Measurements from ENCODE around the gene MPRIP.

Gene MPRIP

DNA sequence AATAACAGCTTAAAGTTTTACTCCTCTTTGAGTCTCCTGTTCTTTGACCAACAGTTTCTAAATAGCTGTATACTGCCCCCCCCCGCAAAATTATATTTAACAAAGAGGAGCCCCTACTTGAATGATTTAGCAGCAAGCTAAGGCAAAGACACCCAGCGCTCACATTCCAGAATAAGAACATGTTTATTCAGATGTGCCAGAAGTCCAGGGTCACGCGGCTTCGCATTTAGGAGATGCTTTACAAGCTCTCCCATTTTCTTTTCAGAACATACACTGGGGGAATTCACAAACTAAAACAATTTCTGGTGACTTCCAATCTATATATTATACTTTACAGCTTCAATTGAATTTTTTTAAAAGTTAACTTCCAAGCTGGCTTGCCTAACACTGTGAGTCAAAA lies 158.6 kb downstream of the MPRIP start:
- no peak for DNase-seq

DNA sequence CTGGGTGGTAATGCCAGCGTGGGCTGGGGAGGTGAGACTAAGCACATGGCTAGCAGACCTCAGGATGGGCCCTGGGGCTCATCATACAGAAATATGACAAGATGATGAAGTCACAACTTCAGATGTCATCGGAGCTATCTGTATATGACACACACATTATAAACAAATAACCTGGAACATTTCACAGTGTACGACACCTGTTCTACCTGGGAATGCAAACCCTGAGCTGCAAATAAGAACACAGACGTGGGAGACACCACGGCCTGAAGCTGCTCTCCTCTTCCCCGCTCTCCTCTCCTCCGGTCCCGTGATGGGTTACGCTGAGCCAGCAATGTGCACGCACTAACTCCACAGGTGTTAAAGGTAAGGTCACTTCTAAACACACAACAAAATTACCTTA lies 159.0 kb downstream of the MPRIP start:
- DNase-seq = no peak

DNA sequence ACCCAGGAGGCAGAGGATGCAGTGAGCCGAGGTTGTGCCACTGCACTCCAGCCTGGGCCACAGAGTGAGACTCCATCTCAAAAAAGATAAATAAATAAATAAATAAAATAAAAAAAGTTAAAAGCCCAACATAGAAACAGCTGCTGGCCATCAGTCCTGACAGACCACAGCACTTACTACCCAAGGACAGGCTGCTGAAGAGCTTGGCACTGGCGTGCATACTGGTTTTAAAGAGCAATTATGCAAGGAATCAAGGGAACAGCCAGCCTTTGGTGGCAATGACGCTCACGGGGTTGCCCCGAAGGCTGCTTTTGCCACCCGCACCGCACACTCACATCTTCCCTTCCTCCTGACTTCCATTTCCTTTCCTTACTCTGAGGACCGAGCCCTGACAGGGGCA lies 159.7 kb downstream of the MPRIP start:
- DNase-seq = no peak

DNA sequence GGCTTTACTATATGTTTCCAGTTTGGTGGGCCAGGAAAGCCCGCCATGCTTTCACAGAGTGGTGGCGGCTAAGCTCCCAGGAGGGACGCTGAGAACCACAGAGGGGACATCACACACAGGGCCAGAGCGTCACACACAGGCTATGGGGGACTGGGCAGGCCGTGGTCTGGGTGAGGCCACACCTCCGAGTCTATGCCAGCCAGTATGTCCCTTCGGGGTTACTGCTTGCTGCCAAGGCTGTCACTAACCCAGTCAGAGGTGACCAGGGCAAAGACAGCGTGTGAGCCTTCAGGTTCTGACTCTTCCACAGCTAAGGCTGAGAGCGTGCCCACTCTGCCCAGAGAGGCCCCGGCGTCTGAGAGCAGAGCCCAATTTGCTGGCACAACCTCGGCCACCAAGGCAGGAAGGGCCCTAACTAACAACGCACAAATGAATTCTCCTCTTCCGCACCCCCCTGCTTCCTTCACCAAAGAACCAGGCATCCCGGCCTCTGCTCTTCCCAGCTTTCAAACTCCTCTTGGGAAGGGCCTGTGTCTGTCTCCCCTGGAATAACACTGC lies 161.0 kb downstream of the MPRIP start:
- no peak for DNase-seq

DNA sequence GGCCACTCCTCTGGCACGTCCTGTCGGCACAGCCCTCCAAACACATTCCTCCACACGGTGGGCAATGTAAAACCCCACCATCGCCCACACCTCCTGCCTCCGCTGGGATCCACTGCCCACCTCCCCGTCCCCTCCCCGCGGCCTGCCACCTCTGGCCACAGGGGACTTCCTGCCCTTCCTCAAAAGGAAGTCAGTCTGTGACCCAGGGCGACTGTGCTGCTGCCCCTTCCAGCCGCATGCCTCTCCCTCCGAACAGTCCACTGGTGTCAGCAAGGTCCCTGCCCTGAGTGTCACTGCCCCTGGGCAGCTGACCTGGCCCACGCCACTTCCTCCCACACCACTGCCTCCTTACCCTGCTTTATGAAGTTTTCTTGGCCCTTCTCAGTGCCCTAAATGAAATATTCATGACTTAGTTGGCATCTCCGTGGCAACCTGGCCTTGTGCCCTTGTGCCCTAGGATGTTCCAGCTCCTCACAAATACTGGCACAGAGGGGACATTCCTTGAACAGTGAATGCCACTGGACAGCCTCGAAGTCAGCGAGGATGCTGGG lies 161.9 kb downstream of the MPRIP start:
- DNase-seq = no peak

DNA sequence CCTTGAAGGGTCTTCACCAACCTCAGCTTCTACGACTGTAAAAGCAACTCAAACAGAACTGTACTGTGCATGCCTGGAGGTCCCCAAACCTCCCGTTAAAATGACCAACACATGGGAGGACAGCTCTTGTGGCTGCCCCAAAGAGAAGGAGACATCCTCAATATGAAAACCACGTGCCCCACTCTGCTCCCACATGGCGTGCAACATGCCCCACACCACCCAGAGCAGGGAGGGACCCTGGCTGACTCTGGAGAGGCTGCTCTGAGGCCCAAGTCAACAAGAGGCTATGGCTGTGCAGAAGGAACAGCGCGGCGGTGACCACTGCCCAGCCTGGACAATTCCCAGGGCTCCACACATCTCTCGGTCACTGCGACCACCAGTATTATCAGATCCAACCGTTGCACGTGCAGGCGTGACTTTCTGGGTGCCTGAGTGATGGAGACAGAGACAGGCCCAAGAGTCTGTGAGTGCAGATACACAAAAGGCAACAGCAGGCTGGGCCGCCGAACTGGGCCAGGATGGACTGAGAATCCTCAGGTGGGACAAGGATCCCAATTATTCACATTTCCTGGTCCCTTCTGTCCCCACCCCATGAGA lies 162.5 kb downstream of the MPRIP start:
- no peak for DNase-seq

DNA sequence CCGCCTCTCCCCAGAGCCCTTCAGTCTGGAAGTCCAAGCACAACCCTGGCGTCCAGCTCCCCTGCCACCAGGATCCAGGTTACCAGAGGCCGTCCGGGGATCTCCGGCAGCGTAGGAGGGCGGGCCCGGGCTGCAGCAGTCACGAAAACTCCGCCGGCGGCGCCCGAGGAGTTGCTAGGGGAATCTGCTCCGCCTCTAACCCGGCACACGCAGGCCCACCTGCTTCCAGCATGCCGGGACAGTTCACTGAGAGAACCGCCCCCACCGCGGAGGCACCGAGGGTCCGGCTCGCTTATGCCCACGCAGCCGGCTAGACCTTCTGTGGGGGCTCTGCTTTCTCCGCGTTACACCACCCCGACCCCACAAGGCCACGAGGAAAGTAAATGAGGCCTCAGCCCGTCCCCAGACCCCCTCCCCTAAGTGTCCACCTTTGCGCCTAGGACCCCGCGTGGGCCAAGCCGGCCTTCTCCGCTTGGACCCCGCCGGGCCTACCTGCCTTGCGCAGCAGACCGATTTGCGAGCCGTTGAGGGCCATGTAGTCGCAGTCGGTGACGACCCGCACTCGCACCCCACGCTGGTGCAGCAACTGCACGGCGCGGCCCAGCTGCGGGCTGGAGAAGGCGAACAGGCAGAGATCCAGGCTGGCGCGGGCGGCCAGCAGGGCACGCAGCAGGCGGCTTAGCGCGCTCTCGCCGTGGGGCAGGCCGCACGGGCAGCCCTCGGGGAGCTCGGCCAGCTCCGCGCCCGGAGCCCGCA lies 163.3 kb downstream of the MPRIP start:
- peak; percentile 77 for DNase-seq

DNA sequence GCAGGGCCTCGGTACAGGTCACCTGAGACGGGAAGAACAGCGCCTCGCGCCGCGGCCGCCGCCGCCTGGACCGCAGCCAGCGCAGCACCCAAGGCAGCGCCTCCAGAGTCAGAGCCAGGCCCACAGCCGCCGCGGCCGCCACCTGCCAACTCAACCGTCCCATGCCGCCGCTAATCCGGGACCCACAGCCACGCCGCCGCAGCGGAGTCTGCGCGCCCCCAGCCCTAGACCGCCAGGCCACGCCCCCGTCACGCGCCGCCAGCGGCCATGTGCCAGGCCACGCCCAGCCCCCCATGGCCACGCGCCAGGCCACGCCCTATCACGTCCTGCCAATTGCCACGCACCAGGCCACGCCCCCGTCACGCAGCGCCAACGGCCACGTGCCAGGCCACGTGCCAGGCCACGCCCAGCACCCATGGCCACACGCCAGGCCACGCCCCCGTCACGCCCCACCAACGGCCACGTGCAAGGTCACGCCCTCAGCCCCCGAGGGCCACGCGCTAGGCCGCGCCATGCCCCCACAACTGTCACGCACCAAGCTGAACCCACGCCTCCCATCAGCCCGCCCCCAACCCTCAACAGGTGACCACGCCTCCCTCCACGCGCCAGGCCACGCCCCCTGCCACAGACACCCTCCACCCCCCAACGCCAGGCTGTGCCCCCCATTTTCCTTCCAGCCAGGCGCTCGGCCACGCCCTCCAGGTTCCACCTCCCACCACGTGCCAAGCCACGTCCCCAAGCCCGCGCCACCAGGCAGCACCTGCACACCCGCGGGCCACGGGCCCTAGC lies 164.1 kb downstream of the MPRIP start, which contains the start of gene PLD6:
TSS of gene PLD6 (minus strand) at position 210 of the 789 bp plus-strand sequence. CDS start at position 163, 47 bp downstream.
- peak; percentile 91 for DNase-seq

DNA sequence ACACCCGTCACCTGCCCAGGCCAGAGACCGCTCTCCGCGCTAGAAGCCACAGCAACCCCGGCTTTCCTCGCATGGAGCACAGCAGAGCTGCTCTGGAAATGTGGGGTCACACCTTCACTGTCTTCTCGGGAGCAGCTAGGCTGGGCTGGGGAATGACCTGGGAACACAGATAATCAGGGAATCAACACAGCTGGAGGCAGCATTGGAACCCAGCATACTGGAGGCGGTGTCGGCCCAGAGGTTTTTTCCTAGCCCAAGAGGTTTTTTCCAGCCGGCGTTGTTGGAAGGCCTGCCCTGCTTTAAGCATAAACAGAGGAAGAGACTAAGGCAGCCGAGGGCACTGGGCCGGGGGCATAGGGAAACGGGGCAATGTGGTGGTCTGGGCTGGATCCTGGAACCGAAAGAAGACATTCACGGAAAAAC lies 164.7 kb downstream of the MPRIP start:
- no peak for DNase-seq

DNA sequence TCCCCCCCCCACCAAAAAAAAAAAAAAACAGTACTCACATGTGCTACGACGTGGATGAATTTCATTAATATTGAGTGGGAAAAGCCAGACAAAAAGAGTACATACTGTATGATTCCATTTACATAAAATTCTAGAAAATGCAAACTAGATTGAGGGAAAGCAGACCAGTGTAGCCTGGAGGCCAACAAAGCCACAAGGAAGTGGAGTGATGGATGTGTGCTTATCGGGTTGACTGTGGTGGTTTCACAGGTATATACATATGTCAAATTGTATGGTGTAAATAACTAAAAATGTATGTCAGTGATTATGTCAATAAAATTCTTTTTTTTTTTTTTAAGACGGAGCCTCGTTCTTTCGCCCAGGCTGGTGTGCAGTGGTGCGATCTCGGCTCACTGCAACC lies 165.7 kb downstream of the MPRIP start:
- peak; percentile 13 for DNase-seq

DNA sequence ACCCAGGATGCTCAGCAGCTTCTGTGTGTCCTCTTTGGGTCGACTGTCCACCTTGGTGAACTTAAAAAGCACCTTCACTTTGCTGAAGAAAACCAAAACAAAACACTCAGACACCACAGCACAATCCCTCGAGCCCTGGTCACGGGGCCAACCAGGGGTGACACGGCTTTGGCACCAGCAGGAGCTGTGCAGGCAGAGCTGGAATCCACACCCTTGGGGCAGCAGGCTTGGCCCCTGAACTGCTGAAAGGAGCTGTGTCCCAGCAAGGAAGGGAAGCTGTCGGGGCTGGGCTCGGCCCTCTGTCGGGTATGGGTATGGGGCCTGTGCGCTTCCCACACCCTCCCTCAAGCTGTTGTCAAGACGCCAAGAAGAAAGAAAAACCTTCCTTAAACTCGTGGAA lies 171.5 kb downstream of the MPRIP start:
- no peak for DNase-seq

DNA sequence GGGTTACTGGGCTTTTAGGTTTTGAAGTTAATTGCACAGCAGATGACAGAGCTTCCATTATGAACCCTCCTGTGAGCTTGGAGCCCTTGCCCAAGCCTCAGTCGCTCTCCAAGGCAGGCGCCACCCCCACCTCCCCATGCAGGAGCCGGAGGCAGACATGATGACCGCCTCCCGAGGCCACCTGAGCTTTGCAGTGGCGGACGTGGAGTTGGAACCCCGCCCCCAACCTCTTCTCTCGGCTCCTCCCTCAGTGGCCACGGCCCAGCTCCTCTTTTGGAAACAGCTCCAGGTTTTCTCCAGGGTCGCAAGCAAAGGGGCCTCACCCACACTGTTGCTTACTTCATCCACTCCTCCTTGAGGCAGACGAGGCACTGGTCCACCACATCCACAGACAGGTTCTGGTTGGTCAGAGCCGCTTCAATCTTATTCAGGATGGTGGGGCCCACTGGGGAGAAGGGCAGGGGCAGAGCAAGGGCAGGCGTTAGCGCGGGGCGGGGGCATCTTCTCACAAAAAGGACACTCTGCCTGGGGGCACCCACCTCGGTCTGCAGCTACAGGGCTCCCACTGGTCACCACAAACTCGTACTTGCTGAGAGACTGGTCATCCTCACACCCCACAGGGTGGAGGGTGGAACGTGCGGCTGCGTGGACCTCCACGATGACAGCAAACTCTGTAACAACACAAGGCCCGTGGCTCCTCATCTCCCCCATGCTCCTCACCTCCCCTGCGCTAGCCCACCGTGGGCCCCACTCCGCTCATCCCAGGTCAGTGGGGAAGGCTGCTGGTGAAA lies 172.6 kb downstream of the MPRIP start:
- DNase-seq = no peak

DNA sequence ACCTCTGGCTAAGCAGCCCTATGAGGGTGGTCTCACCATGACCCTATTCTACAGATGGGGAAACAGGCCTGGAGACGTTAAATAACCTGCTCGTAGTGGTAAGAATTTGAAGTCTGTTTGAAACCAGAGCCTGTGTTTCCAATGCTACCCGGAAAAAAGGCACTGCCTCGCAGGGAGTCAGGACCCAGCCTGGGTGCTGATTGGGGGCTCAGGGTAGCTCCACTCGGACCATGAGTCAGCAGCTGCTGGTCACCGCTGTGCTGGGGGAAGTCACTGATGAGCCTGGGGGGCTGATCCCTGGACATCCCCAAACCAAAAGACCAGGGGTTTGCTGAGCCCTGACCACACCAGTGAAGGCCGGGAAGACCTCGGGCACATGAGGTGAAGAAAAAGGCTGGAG lies 173.3 kb downstream of the MPRIP start:
- DNase-seq = no peak

DNA sequence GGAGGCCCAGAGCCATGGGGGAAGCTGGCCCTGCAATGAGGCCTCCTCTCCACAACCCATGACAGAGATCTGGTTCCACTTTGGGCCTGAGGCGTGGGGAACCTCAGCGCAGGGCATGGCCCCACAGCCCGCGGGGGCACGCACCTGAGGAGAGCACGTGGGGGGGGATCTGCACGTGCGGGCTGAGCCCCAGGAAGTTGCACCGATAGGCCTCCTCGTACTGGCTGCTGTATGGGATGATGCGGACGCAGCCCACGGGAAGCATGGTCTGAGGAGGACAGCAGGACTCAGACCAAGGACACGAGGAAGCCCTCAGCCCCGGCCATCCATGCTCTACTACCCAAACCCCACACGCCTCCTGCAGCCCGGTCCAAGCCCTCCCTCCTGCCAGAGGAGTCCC lies 174.0 kb downstream of the MPRIP start:
- DNase-seq = no peak

DNA sequence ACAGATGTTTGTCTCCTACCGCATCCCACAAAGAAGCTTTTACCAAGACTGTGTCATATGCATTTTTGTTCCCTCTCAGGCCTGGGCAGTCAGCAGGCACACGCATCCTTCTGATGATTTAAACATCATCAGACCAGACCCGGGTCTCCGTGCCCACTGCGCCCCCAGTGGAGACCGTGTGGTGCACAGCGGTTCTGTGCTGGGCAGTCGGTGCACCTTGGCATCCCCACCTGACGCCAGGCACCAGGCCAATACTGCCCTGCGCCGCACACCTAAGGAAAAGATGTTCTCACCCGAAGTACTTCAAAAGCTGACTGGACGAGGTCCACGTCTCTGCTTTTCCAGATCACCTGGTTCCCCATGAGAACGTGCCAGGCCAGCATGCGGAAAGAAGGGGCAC lies 174.5 kb downstream of the MPRIP start:
- no peak for DNase-seq

DNA sequence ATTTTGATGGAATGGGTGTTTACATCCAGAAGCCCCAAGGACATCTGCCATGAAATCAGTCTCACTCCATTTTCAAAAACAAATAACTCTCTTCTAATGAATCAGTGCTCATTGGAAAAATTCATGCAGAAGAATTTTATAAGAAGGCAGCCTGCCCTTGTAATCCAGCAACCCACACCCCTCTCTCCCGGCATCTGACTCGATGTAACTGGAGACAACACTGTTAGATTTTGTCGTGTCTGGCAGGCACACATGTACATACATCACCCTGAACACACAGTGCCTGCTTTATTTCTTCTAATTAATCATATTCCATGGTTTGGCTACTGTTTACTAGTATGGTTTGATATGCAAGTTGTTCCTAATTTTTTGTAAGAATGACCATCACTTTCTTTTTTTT lies 175.7 kb downstream of the MPRIP start:
- DNase-seq = no peak

DNA sequence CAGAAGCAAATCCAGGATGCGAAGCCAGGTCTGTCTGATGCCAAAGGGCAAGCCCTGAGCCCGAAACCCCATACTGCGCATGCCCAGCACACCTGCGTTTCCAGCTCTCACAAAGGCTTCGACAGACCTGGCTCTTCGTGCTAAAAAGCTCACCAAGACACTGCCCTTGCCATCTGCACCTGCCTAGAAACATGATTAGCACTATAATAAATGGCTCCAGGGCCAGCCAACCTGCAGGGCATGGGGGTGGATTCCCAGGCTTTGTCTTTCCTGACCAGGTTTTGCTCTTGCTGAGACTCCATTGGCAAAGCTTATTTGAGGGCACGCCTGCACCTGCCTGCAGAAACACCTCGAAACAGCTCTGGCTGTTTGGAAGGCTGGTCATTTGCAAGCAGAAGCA lies 178.3 kb downstream of the MPRIP start:
- DNase-seq = no peak

DNA sequence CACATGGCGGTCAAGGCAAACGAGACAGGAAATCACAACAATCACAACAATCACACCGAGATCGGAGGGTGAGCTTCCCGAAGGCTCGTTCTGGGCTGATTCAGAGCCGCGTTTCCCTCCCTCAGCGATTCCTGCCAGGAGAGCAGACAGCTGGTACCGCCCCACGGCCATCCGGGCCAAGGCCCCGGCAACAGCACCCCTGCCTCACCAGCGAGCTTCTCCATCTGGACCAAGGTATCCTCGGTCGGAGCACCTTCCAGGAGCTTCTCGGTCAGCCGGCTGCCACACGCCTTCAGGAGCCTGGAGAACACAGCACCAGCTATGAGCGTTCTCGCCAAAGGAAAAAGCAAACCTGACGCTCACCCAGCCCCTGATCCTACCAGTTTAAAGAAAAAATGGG lies 179.1 kb downstream of the MPRIP start:
- no peak for DNase-seq

DNA sequence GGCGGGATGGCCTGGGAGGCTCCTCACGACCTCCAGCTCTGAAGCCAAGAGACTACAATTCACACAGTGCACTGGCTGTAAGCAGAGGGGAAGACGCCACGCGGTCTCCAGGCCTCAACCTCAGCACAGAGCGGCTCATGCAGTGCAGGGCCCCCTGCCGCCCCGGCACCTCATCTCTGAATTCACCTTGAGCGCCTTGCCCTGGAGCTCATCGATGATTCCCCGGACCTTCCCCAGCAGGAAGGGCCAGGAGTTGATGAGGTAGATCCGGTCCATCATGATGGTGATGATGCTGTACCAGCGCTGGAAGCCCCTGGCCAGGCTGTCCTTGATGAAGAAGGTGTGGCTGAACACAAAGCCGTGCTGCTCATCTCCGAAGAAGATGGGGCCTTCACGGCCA lies 181.5 kb downstream of the MPRIP start:
- no peak for DNase-seq

DNA sequence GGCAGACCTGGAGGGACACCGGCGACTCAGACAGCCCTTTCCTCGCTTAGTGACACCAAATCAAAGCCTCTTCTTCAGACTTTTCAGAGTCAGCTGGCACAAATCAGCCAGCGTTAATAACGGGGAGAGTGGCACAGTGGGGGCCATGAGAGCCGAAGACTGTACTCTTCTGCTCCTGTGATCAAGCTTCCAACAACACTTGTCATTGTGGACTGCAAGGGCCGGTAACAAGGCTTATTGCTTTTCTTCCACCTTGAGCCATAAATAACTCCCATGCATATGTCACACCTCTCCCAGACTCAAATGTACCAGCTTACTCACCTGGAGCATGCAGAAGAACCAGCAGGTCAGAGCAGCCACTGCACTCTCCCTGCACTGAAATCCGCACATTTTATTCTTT lies 181.9 kb downstream of the MPRIP start:
- no peak for DNase-seq

DNA sequence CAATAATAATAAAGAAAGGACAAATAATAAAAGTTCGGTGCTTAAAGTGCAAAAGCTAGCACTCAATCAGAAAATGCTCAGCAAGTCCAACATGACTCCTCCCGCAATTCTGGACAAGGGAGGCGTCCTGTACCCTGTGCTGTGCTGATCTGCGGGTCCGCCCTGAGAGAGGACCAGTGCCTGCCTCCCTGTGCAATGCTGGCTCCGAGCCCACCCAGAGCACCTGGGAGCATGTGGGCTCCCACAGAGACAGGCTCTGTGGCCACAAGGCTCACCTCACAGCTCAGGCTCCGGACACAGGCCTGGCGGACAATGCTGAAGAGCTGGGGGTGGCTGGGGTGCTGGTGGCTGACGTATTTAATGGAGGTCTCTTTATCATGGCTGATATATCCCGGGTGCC lies 183.6 kb downstream of the MPRIP start:
- DNase-seq = no peak

DNA sequence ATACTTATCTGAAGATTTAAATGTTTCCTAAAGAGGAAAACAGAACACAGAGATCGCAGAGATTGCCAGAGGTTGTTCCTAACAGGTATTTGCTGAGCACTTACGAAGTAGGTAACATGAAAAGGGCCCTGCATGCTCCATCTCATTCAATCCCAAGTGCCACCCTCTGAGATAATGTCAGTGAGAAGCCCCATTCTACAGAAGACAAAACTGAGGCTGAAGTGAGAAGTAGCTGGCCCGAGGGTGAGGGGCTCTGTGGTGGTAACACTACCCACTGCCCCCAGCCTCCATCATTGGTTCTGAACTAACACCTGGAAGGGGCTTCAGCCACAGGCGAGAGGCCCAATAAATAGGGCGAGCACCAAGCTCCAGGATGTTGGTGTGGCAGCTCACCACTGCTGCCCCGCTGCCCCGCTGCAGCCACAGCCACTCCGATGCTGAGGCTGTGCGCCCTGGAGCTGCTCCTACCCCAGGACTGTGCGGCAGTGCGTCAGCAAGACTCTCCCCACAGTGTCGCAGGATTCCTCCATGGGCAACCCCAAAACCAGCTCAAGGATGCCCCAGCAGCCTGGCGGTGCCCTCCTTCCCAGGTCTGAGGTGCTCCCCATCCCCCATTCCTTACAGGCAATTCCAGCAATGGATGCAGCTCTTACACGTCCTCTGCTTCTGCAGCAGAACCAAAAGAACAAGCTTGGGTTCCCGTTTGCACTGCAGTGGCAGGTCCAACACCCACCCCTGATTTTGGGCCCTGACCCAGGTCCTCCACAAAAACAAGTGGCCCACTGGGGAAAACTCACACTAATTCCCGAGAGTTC lies 184.4 kb downstream of the MPRIP start:
- no peak for DNase-seq

All from DMS53 (cell line).